Activated CD4-positive, alpha-beta T cell treated with anti-CD3 and anti-CD28 coated beads, Interleukin-2, amount 50 U/mL, for 48 hours (primary cell): Measurements from ENCODE around the gene RABL3.
A peak's percentile ranks its signal among the peaks of the same experiment; 100 is the strongest.
"Not testable (repeated sequence)": the region's sequence is repeated elsewhere in the genome, so short reads cannot be mapped to it uniquely, and the experiment has no call there.

Experiments
- DNase-seq, 2 experiments: peaks; one replicate each; pipeline ENCODE4 v3.0.0-alpha.2; 2020

The RABL3 gene

DNA sequence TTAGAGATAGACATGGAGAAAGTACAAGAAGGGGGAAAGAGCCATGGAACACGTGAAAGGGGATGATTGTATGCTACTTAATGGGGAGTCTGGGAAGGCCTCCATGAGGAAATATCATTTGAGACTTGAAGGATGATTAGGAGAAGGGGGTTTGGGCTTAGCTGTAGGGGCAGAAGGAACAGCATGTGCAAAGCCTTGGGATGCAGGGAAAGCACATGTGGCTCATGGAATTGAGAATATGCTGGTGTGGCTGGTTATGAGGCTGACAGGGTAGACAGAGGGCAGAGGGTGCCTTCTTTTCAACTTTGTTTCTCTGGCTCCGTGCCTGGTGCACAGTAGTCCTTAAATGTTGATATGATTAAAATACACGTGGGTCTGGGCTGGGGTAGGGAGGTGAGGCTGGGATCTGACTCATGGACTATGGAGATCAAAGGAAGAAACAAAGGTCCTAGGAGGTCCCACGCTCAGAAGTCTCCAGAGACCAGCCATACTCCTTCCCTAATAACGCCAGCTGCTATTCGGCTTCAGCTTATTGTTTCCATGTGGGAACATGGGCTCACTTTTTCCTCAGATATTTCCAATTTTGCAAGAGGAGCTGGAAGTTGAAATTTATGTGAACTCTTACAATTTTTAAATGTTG is 1.4 kb upstream of the RABL3 start:
- no peak for DNase-seq

DNA sequence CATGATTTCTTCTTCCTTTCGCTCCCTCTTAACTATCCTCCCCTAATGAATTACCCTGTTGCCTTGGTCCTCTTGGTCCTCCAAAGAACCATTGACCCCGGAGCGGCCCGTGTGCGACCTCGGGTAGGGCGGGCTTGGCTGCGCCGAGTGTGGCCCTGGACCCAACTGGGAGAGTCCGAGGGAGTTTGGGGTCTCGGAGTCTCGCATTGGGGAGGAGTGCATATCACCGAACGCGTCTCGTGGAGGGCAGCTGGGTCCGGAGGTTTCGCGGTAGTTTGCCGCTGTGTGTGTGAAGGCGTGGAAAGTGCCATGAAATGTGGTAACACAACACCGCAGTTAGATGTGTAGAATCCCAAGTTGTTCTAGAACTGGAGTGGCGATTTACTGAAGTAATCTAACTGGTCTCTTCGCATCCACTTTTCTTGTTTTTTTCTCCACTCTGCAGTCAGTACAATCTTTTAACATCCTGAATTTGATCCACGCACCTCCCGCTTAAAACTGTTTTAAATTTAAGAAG is 591 bp upstream of the RABL3 start:
- DNase-seq = peak; percentile 16 to 36

DNA sequence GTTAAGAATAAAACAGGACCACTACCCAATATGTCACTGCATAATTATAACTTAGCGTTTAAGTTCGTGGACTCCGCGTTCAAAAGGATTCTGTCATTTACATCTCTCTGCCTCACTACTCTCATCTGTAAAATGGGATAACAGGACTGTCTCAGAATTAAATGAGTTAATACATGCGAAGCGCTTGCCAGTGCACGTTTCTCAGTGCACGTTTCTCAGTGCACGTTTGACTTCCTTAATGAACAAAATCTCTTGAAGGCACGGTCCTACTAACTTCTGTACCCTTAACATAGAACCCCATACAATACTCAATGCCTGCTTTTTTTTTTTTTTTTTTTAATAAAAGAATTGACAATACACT is 499 bp downstream of the RABL3 start:
- DNase-seq = no peak

GRCh38 chr3:120741320-120741719 is 996 bp downstream of the RABL3 start:
- peak in 1 of 2 experiments; percentile 8 for DNase-seq

- not testable (repeated sequence) for DNase-seq
These were observed 4.3 kb downstream of the RABL3 start for GRCh38 chr3:120738006-120738405.

DNA sequence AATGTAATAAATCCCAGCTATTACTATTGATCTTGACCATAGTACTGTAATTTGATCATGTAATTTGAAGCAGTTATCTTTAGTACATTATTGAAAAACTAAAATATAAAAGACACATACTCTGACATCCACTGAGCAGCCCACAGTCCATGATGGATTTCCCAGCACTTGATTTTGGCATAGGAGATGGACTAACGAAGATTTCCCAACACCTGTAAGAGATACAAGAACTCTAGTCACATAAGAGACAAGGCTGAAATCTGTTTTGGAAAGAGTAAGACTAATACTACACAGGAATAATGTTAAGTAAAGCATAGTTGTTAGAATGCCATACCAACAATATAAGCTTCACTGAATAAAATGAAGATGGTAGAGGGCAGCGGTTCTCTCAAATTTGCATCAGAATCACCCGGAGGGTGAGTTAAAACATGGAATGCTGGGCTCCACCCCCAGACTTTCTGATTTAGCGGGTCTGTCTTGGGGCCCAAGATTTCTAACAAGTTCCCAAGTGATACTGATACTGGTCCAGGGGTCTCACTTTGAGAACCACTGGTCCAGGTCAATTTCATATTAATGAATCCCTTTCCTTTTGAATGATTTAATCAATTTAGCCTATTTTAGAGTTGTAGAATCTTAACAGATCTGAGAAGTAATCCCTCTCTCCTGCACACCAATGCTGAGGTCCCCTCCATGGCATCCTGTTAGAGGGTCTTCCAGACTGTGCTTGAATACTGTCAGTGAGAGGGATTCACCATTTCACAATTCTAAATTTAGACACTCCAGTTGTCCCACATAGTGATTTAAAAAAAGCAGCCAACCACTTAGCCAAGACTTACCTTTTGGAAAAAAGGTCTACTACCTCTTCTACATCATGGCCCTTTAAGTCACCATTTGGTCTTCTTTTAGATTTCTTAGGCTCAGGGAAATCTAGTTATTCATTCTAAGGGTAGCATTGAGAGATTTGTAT is 11.5 kb downstream of the RABL3 start:
- DNase-seq = no peak

GRCh38 chr3:120726791-120727190 is 15.5 kb downstream of the RABL3 start:
- no peak for DNase-seq

DNA sequence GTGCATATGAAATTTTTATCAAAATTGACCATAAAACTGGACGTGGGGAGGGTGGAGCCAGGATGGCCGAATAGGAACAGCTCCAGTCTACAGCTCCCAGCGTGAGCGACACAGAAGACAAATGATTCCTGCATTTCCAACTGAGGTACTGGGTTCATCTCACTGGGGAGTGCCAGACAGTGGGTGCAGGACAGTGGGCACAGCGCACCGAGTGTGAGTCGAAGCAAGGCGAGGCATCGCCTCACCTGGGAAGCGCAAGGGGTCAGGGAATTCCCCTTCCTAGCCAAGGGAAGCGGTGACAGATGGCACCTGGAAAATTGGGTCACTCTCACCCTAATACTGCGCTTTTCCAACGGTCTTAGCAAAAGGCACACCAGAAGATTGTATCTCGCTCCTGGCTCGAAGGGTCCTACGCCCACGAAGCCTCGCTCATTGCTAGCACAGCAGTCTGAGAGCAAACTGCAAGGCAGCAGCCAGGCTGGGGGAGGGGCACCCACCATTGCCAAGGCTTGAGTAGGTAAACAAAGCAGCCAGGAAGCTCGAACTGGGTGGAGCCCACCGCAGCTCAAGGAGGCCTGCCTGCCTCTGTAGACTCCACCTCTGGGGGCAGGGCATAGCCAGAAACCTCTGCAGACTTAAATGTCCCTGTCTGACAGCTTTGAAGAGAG is 23.0 kb downstream of the RABL3 start:
- peak; percentile 40 to 47 for DNase-seq

- no peak for DNase-seq
These were observed 29.1 kb downstream of the RABL3 start for GRCh38 chr3:120713262-120713661.

GRCh38 chr3:120710369-120710768 is 31.9 kb downstream of the RABL3 start:
- DNase-seq = no peak

- no peak for DNase-seq
These were observed 33.9 kb downstream of the RABL3 start for GRCh38 chr3:120708408-120708807.

- no peak for DNase-seq
These were observed 35.4 kb downstream of the RABL3 start for GRCh38 chr3:120706950-120707349.

GRCh38 chr3:120705884-120706582 is 36.3 kb downstream of the RABL3 start:
- DNase-seq = no peak

- DNase-seq = no peak
These were observed 43.0 kb downstream of the RABL3 start for GRCh38 chr3:120699333-120699732.

- no peak for DNase-seq
These were observed 48.7 kb downstream of the RABL3 start for GRCh38 chr3:120693439-120694171.

- no peak for DNase-seq
These were observed 52.9 kb downstream of the RABL3 start for GRCh38 chr3:120689395-120689794.

DNA sequence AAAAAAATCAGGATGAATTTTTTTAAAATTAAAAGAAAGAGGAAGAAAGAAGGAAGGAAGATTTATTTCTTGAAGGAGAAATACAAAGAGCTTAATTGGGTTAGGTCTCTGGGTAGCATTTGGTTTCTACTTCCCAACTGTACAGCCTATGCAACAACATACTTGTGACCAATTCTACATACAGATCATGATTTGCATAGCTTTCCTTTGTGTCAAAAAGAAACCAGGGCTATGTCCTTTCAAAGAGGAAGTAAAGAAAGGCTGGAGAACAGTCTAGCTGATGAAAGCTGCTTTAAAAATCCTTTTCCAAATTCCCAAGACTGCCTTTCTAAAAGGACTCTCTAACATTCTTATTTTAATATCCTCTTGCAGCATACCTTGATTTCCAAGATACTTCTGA is 54.2 kb downstream of the RABL3 start:
- DNase-seq = no peak

DNA sequence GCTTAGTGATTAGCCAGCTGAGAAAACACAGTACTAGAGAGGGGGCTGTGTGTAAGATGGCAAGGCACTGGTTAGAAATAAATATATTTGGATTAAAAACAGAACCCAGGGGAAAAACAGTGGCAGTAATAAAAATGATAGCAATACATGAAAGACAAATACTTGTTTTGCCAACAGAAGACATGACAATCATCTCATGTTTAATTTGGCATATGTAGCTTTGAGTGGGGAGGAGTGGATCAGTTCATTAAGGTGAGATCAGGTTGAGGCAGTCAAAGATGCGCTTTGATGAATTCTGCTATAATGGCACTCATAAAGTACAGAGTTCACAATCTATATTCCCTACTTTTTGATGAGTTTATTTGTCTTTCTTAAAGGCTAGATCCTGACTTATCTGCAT is 56.9 kb downstream of the RABL3 start:
- no peak for DNase-seq

GRCh38 chr3:120684896-120685295 is 57.4 kb downstream of the RABL3 start:
- no peak for DNase-seq

GRCh38 chr3:120683671-120684301 is 58.5 kb downstream of the RABL3 start:
- DNase-seq = no peak

- no peak for DNase-seq
These were observed 59.1 kb downstream of the RABL3 start for GRCh38 chr3:120683213-120683612.
